ENCODE data around the gene CCDC177. TPM values are rescaled to one million over a fixed set of nuclear protein-coding genes. Genes with fewer than 3 reads are reported as not detected.

Gene CCDC177
- total RNA-seq, 1 experiment from 2014 or later: 2.1 TPM

GRCh38 chr14:69616408-69616773 lies 41.7 kb upstream of the CCDC177 start (continued):
- TF ChIP-seq CREM (CRISPR knock-in tag; IDR thresholded peaks at IDR 0.05) (no peak), E2F5 (CRISPR knock-in tag; IDR thresholded peaks at IDR 0.05) (no peak), USF1 (CRISPR knock-in tag; IDR thresholded peaks at IDR 0.05) (no peak), ZNF121 (CRISPR knock-in tag; IDR thresholded peaks at IDR 0.05) (no peak), IRF2 (CRISPR knock-in tag; IDR thresholded peaks at IDR 0.05; ENCODE audit: borderline replicate concordance, low read depth) (no peak), JAZF1 (CRISPR knock-in tag; IDR thresholded peaks at IDR 0.05) (no peak), MLX (CRISPR knock-in tag; IDR thresholded peaks at IDR 0.05) (no peak), RELA (CRISPR knock-in tag; IDR thresholded peaks at IDR 0.05; ENCODE audit: borderline replicate concordance) (no peak), FOXJ3 (CRISPR knock-in tag; IDR thresholded peaks at IDR 0.05; ENCODE audit: borderline replicate concordance) (no peak), HMGXB4 (CRISPR knock-in tag; IDR thresholded peaks at IDR 0.05) (no peak)

GRCh38 chr14:69615496-69616407 lies 41.1 kb upstream of the CCDC177 start:
- ChIA-PET CTCF (no interaction called here), POLR2A (no interaction called here)
- Mint-ChIP-seq H3K9me3 (no peaks in the 10 kb centered on the region), H3K27me3 (ENCODE audit: low read depth) (peaks cover 10% of the 10 kb centered on the region), H3K36me3 (no peaks in the 10 kb centered on the region), H3K4me1 (peaks cover 46% of the 10 kb centered on the region), H3K27ac (no peak overlapping the region), H3K4me3 (no peak overlapping the region)
- no peak for ATAC-seq
- DNase-seq (ENCODE audit: low spot score): no peak
- TF ChIP-seq ZNF512 (CRISPR knock-in tag; IDR thresholded peaks at IDR 0.05; ENCODE audit: borderline replicate concordance) (no peak), ATF1 (CRISPR knock-in tag; IDR thresholded peaks at IDR 0.05) (no peak), USF1 (CRISPR knock-in tag; IDR thresholded peaks at IDR 0.05) (no peak), SMAD4 (CRISPR knock-in tag; IDR thresholded peaks at IDR 0.05) (no peak), NR2C2 (CRISPR knock-in tag; IDR thresholded peaks at IDR 0.05) (no peak), MYBL2 (CRISPR knock-in tag; IDR thresholded peaks at IDR 0.05) (no peak), ZNF532 (CRISPR knock-in tag; IDR thresholded peaks at IDR 0.05; ENCODE audit: borderline replicate concordance) (no peak), OVOL2 (CRISPR knock-in tag; IDR thresholded peaks at IDR 0.05; ENCODE audit: borderline replicate concordance) (no peak), SMAD3 (CRISPR knock-in tag; IDR thresholded peaks at IDR 0.05; ENCODE audit: borderline replicate concordance) (no peak), ZNF138 (CRISPR knock-in tag; conservative IDR thresholded peaks at IDR 0.05) (no peak), IRF1 (CRISPR knock-in tag; IDR thresholded peaks at IDR 0.05) (no peak), ZBTB21 (CRISPR knock-in tag; IDR thresholded peaks at IDR 0.05; ENCODE audit: borderline replicate concordance) (no peak), SOX15 (CRISPR knock-in tag; IDR thresholded peaks at IDR 0.05) (no peak), E2F5 (CRISPR knock-in tag; IDR thresholded peaks at IDR 0.05) (no peak)
